Measurements from ENCODE around the gene USP49.

USP49 gene

GRCh38 chr6:41798901-41799558, 96.1 kb downstream of the USP49 start:
- no peak for DNase-seq (ENCODE audit: low read depth in 1 of 2, low spot score in 1 of 2)
- no peaks in the 10 kb centered on the region for H3K27me3 ChIP-seq (ENCODE audit: insufficient read depth, poor library complexity, severe bottlenecking)
- H3K27ac ChIP-seq (replicated peaks): no peak overlapping the region
- no peak overlapping the region for H3K4me3 ChIP-seq (replicated peaks; ENCODE audit: insufficient read depth, low read length)
- TF ChIP-seq GABPA (IDR thresholded peaks at IDR 0.05; ENCODE audit: low read depth): no peak
- TF ChIP-seq CTCF (IDR thresholded peaks at IDR 0.05; ENCODE audit: insufficient read depth, low read length): no peak
- no peak for TF ChIP-seq REST (IDR thresholded peaks at IDR 0.05; ENCODE audit: insufficient replicate concordance, low read depth)
- no peak for TF ChIP-seq POLR2AphosphoS5 (IDR thresholded peaks at IDR 0.05; ENCODE audit: low read depth)
- TF ChIP-seq SPI1 (IDR thresholded peaks at IDR 0.05; ENCODE audit: borderline replicate concordance, low read depth): no peak

- H3K27ac ChIP-seq (replicated peaks): no peak overlapping the region
- no peaks in the 10 kb centered on the region for H3K27me3 ChIP-seq (ENCODE audit: insufficient read depth, poor library complexity, severe bottlenecking)
- TF ChIP-seq REST (IDR thresholded peaks at IDR 0.05; ENCODE audit: insufficient replicate concordance, low read depth) (no peak), SPI1 (IDR thresholded peaks at IDR 0.05; ENCODE audit: borderline replicate concordance, low read depth) (no peak), CTCF (IDR thresholded peaks at IDR 0.05; ENCODE audit: insufficient read depth, low read length) (no peak), GABPA (IDR thresholded peaks at IDR 0.05; ENCODE audit: low read depth) (no peak), POLR2AphosphoS5 (IDR thresholded peaks at IDR 0.05; ENCODE audit: low read depth) (no peak)
- no peak for DNase-seq (ENCODE audit: low read depth in 1 of 2, low spot score in 1 of 2)
- H3K4me3 ChIP-seq (replicated peaks; ENCODE audit: insufficient read depth, low read length): no peak overlapping the region
Measured at GRCh38 chr6:41796474-41796873, 98.7 kb downstream of the USP49 start.

- H3K27me3 ChIP-seq (ENCODE audit: insufficient read depth, poor library complexity, severe bottlenecking): no peaks in the 10 kb centered on the region
- no peak for TF ChIP-seq GABPA (IDR thresholded peaks at IDR 0.05; ENCODE audit: low read depth)
- TF ChIP-seq POLR2AphosphoS5 (IDR thresholded peaks at IDR 0.05; ENCODE audit: low read depth): 0 out of 2 replicates have a peak, but pooled peaks have one; percentile 12
- no peak overlapping the region for H3K27ac ChIP-seq (replicated peaks)
- no peak for DNase-seq (ENCODE audit: low read depth in 1 of 2, low spot score in 1 of 2)
- H3K4me3 ChIP-seq (replicated peaks; ENCODE audit: insufficient read depth, low read length): no peak overlapping the region
Measured at GRCh38 chr6:41791984-41792383, 103.2 kb downstream of the USP49 start.

- TF ChIP-seq POLR2AphosphoS5 (IDR thresholded peaks at IDR 0.05; ENCODE audit: low read depth): no peak
- no peak for TF ChIP-seq CTCF (IDR thresholded peaks at IDR 0.05; ENCODE audit: insufficient read depth, low read length)
- no peak for TF ChIP-seq SPI1 (IDR thresholded peaks at IDR 0.05; ENCODE audit: borderline replicate concordance, low read depth)
- TF ChIP-seq REST (IDR thresholded peaks at IDR 0.05; ENCODE audit: insufficient replicate concordance, low read depth): no peak
- no peak for DNase-seq (ENCODE audit: low read depth in 1 of 2, low spot score in 1 of 2)
- no peak overlapping the region for H3K4me3 ChIP-seq (replicated peaks; ENCODE audit: insufficient read depth, low read length)
Measured at GRCh38 chr6:41791305-41791704, 103.9 kb downstream of the USP49 start.

More at GRCh38 chr6:41791305-41791704, 103.9 kb downstream of the USP49 start:
- H3K27me3 ChIP-seq (ENCODE audit: insufficient read depth, poor library complexity, severe bottlenecking): no peaks in the 10 kb centered on the region
- H3K27ac ChIP-seq (replicated peaks): no peak overlapping the region
